Caco-2 (cell line): ENCODE data around the gene CRTC3. TPM values are rescaled to one million over a fixed set of nuclear protein-coding genes. Genes with fewer than 3 reads are reported as not detected.

Experiments used
- BruUV-seq: library from RNA; stranded (reverse); fragments of 400-500 nt; replicated peaks from 2 replicates; lab custom pipeline; 2021; lab: Mats Ljungman, UMichigan
- CTCF ChIA-PET: fragments of 300-600 bp; sonication (Branson Sonifier 250); formaldehyde crosslinking; loops from one replicate; lab custom pipeline; 2022; ENCODE audit warnings: antibody characterized with exemption; lab: Charles Lee
- POLR2A ChIA-PET: fragments of 300-600 bp; sonication (Branson Sonifier 250); formaldehyde crosslinking; loops from one replicate; lab custom pipeline; 2022; ENCODE audit warnings: antibody characterized with exemption; lab: Charles Lee
- DNase-seq, 2 experiments: peaks; one replicate each; pipeline versions ENCODE4 v3.0.0 to v3.0.0-alpha.2; 2020 to 2022
- H3K27me3 ChIP-seq: replicated peaks from 2 replicates; pipeline ENCODE4 v1.6.0; 2011; ENCODE audit warnings: low read length; ENCODE audit not compliant: control insufficient read depth, insufficient read depth
- H3K36me3 ChIP-seq: 2 replicates; pipeline ENCODE4 v1.5.1; 2011; ENCODE audit warnings: low read length; ENCODE audit not compliant: control insufficient read depth, insufficient read depth
- H3K4me1 ChIP-seq: fragments of 250-450 bp; sonication (Bioruptor Pico); 2 replicates; pipeline ENCODE4 v1.5.1; 2020; ENCODE audit warnings: mild to moderate bottlenecking
- H3K4me3 ChIP-seq: 2 replicates; pipeline ENCODE4 v1.5.1; 2011; ENCODE audit warnings: low read depth, mild to moderate bottlenecking, control low read depth, low read length
- H3K9me3 ChIP-seq: fragments of 250-450 bp; sonication (Bioruptor Pico); 2 replicates; pipeline ENCODE4 v1.5.1; 2020; ENCODE audit warnings: mild to moderate bottlenecking, moderate library complexity
- H3K27ac Mint-ChIP-seq: one replicate; pipeline ENCODE4 v1.8.0; 2022; ENCODE audit warnings: mixed read lengths; ENCODE audit not compliant: unreplicated experiment
- H3K27me3 Mint-ChIP-seq: one replicate; pipeline ENCODE4 v1.8.0; 2022; ENCODE audit warnings: mixed read lengths; ENCODE audit not compliant: insufficient read depth, unreplicated experiment
- H3K36me3 Mint-ChIP-seq: one replicate; pipeline ENCODE4 v1.8.0; 2022; ENCODE audit warnings: mild to moderate bottlenecking, mixed read lengths; ENCODE audit not compliant: insufficient read depth, unreplicated experiment
- H3K4me1 Mint-ChIP-seq: one replicate; pipeline ENCODE4 v1.8.0; 2022; ENCODE audit warnings: low read depth, mixed read lengths; ENCODE audit not compliant: unreplicated experiment
- H3K4me3 Mint-ChIP-seq: one replicate; pipeline ENCODE4 v1.8.0; 2022; ENCODE audit warnings: mild to moderate bottlenecking, moderate library complexity, mixed read lengths; ENCODE audit not compliant: unreplicated experiment
- H3K9me3 Mint-ChIP-seq: one replicate; pipeline ENCODE4 v1.8.0; 2022; ENCODE audit warnings: mixed read lengths; ENCODE audit not compliant: unreplicated experiment
- intact Hi-C: fragments of 100-400 bp; cut with micrococcal nuclease; formaldehyde crosslinking; loops from one replicate; pipeline ENCODE4 v1.10.0; 2022; ENCODE audit not compliant: unreplicated experiment
- total RNA-seq: library from RNA; stranded (reverse); gene quantifications from 2 replicates; pipeline ENCODE4 v1.2.3, GENCODE V29; 2022
- TF ChIP-seq, protein P1 (sequence below), 2 experiments: fragments of 200-600 bp in 1 of 2; IDR thresholded peaks; 1 replicate in 1 of 2; 2 replicates in 1 of 2; pipeline versions ENCODE4 v1.5.1 to v1.8.0; 2011 to 2022; ENCODE audit warnings: antibody characterized with exemption in 1 of 2, control low read depth in 1 of 2, inconsistent platforms in 1 of 2, low read depth in 1 of 2, low read length in 1 of 2, mild to moderate bottlenecking in 1 of 2, moderate library complexity in 1 of 2; ENCODE audit not compliant: insufficient read depth in 1 of 2, severe bottlenecking in 1 of 2, unreplicated experiment in 1 of 2

The CRTC3 gene
- total RNA-seq, 1 experiment from 2014 or later = 35.0 TPM

- ChIA-PET POLR2A (no interaction called here), CTCF (no interaction called here)
- intact Hi-C loops = no loop called here
Observed at GRCh38 chr15:90611157-90611556, 81.4 kb downstream of the CRTC3 start.

DNA sequence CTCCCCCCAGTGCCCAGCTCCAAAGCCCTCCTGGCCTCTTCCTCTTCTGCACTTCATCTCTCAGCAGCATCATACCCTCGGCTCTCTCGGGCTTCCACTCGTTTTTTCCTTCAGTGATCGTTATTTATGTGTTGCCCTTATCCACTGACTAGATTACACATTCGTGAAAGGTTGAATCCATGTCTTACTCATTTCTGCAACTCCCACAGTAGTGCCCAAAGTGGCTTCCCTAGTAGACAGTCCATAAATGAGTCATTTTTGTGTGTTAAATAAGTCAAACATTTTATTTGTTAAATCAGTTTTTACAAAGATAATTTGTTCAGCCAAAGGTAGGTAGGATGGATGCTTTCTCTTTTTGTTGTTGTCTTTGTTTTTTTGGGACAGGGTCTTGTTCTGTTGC is 87.4 kb downstream of the CRTC3 start:
- ChIA-PET CTCF (no interaction called here), POLR2A (no interaction called here)
- H3K27me3 Mint-ChIP-seq = no peaks in the 10 kb centered on the region
- no peaks in the 10 kb centered on the region for H3K9me3 ChIP-seq
- no peak overlapping the region for H3K4me3 Mint-ChIP-seq
- DNase-seq = no peak
- H3K27ac Mint-ChIP-seq = no peak overlapping the region
- H3K36me3 ChIP-seq = no peaks in the 10 kb centered on the region
- H3K9me3 Mint-ChIP-seq = no peaks in the 10 kb centered on the region
- BruUV-seq = no TSS peak
- H3K4me3 ChIP-seq = no peak overlapping the region
- no peaks in the 10 kb centered on the region for H3K36me3 Mint-ChIP-seq
- H3K4me1 Mint-ChIP-seq = no peaks in the 10 kb centered on the region
- TF ChIP-seq, protein P1, sequence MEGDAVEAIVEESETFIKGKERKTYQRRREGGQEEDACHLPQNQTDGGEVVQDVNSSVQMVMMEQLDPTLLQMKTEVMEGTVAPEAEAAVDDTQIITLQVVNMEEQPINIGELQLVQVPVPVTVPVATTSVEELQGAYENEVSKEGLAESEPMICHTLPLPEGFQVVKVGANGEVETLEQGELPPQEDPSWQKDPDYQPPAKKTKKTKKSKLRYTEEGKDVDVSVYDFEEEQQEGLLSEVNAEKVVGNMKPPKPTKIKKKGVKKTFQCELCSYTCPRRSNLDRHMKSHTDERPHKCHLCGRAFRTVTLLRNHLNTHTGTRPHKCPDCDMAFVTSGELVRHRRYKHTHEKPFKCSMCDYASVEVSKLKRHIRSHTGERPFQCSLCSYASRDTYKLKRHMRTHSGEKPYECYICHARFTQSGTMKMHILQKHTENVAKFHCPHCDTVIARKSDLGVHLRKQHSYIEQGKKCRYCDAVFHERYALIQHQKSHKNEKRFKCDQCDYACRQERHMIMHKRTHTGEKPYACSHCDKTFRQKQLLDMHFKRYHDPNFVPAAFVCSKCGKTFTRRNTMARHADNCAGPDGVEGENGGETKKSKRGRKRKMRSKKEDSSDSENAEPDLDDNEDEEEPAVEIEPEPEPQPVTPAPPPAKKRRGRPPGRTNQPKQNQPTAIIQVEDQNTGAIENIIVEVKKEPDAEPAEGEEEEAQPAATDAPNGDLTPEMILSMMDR (IDR thresholded peaks at IDR 0.05; ENCODE audit: insufficient read depth in 1 of 2, low read depth in 1 of 2, low read length in 1 of 2, severe bottlenecking in 1 of 2, unreplicated experiment in 1 of 2) = no peak
- intact Hi-C loops = no loop called here
- no peaks in the 10 kb centered on the region for H3K27me3 ChIP-seq
- H3K4me1 ChIP-seq = no peaks in the 10 kb centered on the region

More at GRCh38 chr15:90611157-90611556, 81.4 kb downstream of the CRTC3 start:
- BruUV-seq = no TSS peak
- Histone ChIP-seq H3K4me1 (peaks cover 12% of the 10 kb centered on the region), H3K27me3 (no peaks in the 10 kb centered on the region), H3K9me3 (no peaks in the 10 kb centered on the region), H3K4me3 (no peak overlapping the region), H3K36me3 (no peaks in the 10 kb centered on the region)
- Mint-ChIP-seq H3K4me1 (peaks cover 17% of the 10 kb centered on the region), H3K36me3 (peaks cover 13% of the 10 kb centered on the region), H3K9me3 (no peaks in the 10 kb centered on the region), H3K27me3 (no peaks in the 10 kb centered on the region), H3K4me3 (no peak overlapping the region), H3K27ac (no peak overlapping the region)
- TF ChIP-seq, protein P1 (IDR thresholded peaks at IDR 0.05; ENCODE audit: insufficient read depth in 1 of 2, low read depth in 1 of 2, low read length in 1 of 2, severe bottlenecking in 1 of 2, unreplicated experiment in 1 of 2) = no peak
- no peak for DNase-seq

DNA sequence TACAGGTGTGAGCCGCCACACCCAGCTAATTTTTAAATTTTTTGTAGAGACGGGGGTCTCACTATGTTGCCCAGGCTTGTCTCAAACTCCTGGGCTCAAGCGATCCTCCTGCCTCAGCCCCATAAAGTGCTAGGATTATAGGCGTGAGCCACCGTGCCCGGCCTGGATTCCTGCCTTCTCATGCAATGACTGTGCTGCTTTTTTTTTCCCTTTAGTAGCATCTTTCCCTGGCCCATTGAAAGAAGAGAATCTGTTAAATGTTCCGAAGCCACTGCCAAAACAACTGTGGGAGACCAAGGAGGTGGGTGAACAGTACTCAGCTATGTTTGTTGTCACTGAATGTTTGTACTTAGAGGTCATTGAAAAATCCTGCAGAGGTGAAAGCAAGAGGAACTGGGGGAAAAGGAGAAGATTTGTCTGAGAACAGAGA is 88.0 kb downstream of the CRTC3 start:
- no peaks in the 10 kb centered on the region for H3K9me3 ChIP-seq
- TF ChIP-seq, protein P1 (IDR thresholded peaks at IDR 0.05; ENCODE audit: insufficient read depth in 1 of 2, low read depth in 1 of 2, low read length in 1 of 2, severe bottlenecking in 1 of 2, unreplicated experiment in 1 of 2) = no peak
- no peaks in the 10 kb centered on the region for H3K9me3 Mint-ChIP-seq
- no peak overlapping the region for H3K4me3 ChIP-seq
- H3K27ac Mint-ChIP-seq = no peak overlapping the region
- DNase-seq = no peak
- BruUV-seq = no TSS peak
- no peaks in the 10 kb centered on the region for H3K36me3 ChIP-seq
- no peaks in the 10 kb centered on the region for H3K27me3 Mint-ChIP-seq
- H3K27me3 ChIP-seq = no peaks in the 10 kb centered on the region
- H3K4me1 ChIP-seq = no peaks in the 10 kb centered on the region
- intact Hi-C loops = no loop called here
- H3K4me1 Mint-ChIP-seq = no peaks in the 10 kb centered on the region
- H3K4me3 Mint-ChIP-seq = no peak overlapping the region
- POLR2A ChIA-PET = no interaction called here
- H3K36me3 Mint-ChIP-seq = no peaks in the 10 kb centered on the region
- CTCF ChIA-PET = interaction anchor here (0.7 kb wide), 1 partner anchor 324 kb away, joined by 4 read pairs; no protein-coding TSS in a partner anchor
